Fibroblast of mammary gland (primary cell): Measurements from ENCODE around the gene CCDC34.

Experiments used
- DNase-seq: peaks from one replicate; pipeline ENCODE4 v3.0.0-alpha.2; 2010; ENCODE audit warnings: low read depth
- H3K4me3 ChIP-seq: 2 replicates; pipeline ENCODE4 v1.5.1; 2011; ENCODE audit warnings: low read depth, mild to moderate bottlenecking, low read length, moderate library complexity; ENCODE audit not compliant: control insufficient read depth
- TF ChIP-seq, protein P1 (sequence below): conservative IDR thresholded peaks from 2 replicates; pipeline ENCODE4 v1.5.1; 2011; ENCODE audit warnings: low read depth, low read length, inconsistent platforms; ENCODE audit not compliant: control insufficient read depth, insufficient read depth

CCDC34 gene

GRCh38 chr11:27387362-27387761 lies 24.3 kb upstream of the CCDC34 start:
- no peak overlapping the region for H3K4me3 ChIP-seq
- DNase-seq, result no peak
- TF ChIP-seq, protein P1, sequence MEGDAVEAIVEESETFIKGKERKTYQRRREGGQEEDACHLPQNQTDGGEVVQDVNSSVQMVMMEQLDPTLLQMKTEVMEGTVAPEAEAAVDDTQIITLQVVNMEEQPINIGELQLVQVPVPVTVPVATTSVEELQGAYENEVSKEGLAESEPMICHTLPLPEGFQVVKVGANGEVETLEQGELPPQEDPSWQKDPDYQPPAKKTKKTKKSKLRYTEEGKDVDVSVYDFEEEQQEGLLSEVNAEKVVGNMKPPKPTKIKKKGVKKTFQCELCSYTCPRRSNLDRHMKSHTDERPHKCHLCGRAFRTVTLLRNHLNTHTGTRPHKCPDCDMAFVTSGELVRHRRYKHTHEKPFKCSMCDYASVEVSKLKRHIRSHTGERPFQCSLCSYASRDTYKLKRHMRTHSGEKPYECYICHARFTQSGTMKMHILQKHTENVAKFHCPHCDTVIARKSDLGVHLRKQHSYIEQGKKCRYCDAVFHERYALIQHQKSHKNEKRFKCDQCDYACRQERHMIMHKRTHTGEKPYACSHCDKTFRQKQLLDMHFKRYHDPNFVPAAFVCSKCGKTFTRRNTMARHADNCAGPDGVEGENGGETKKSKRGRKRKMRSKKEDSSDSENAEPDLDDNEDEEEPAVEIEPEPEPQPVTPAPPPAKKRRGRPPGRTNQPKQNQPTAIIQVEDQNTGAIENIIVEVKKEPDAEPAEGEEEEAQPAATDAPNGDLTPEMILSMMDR, result no peak

DNA sequence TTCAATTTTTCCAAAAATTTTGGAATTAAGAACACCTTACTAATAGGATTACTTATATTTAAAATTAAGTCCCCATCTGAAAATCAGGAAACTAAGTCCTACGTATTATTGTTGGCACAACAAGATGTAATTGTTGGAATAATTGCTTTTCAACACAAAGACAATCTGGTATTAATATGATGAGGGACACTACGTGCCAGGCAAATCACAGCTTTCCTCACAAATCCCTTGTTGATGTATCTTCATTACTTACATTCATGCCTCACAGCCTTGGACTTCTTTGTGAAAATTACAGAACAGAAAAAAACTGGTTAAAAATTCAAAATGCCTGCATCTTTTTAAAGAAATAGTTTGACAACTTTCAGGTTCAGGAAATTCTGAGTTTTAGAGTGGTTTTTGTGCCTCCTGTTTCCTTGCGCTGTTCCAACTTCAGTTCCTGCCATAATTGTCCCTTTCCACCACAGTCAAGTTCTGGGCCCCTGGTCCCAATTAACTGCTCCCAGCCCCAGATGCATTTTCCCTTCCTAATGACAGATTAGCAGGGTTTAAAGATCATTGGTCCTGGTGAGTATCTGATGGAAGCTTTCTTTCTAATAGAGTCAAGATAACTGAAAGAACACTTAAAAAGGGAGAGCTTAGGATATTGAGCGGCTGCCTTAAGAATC lies 23.3 kb upstream of the CCDC34 start:
- TF ChIP-seq, protein P1, result no peak
- DNase-seq, result peak; percentile 18
- H3K4me3 ChIP-seq, result no peak overlapping the region

DNA sequence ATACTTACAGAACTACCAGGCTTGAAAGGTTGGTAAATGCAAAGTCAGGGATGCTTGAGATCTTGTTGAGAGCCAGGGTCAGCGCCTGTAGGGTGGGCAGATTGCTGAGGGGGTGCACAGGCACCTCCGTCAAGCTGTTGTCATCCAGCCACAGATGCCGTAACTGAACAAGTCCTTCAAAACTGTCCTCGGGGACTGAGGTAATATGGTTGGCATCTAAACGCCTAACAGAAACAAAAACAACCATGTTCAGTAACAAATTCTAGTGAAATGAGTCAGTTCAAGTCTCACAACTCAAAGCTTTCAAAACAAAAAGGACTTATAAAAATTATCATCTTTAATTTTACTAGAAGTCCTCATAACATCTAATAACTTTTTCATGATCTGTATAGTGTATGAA lies 22.2 kb upstream of the CCDC34 start:
- H3K4me3 ChIP-seq, result no peak overlapping the region
- TF ChIP-seq, protein P1, result no peak
- peak; percentile 85 for DNase-seq

- TF ChIP-seq, protein P1, result no peak
- H3K4me3 ChIP-seq, result no peak overlapping the region
- DNase-seq, result no peak
These were observed 21.2 kb upstream of the CCDC34 start for GRCh38 chr11:27384227-27384626.

DNA sequence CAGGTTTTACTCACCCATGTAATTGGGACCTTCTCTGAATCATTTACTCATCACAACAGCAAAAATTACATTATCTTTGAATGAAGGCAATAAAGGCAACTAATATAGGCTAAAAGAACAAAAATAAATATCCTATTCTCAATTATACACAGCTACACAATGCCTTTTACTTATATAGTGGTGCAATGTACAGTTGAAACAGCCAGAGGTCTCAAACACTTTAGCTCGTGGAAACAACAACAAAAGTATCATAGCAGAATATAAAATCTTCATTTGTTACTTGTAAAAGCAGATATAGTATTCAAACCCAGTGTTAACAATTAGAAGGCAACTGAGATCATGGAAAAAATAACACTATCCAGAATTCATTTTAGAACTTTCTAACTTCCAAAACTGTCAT lies 20.6 kb upstream of the CCDC34 start:
- H3K4me3 ChIP-seq, result no peak overlapping the region
- DNase-seq, result no peak
- TF ChIP-seq, protein P1, result no peak

GRCh38 chr11:27381238-27381666 lies 18.2 kb upstream of the CCDC34 start:
- TF ChIP-seq, protein P1, result no peak
- H3K4me3 ChIP-seq, result no peak overlapping the region
- DNase-seq, result no peak
